DMS153 (cell line): ENCODE data around the gene CHDH.
A peak's percentile ranks its signal among the peaks of the same experiment; 100 is the strongest.

Experiments
- DNase-seq: peaks from one replicate; lab custom pipeline; 2025; lab: John Stamatoyannopoulos, UW

CHDH gene

DNA sequence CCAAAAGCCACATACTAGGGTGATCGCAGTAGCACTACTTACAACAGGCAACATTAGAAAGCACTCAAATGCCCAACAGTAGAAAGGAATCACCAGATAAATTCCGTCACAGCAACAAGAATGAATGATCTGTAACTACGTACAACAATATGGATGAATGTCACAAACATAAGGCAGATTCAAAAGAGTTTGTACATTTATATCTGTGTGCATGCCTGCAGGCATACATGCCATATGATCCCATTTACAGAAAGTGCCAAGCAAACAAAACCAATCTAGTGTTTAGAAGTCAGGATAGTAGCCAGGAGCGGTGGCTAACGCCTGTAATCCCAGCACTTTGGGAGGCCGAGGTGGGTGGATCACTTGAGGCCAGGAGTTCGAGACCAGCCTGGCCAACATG is 3.7 kb upstream of the CHDH start:
- DNase-seq: no peak

DNA sequence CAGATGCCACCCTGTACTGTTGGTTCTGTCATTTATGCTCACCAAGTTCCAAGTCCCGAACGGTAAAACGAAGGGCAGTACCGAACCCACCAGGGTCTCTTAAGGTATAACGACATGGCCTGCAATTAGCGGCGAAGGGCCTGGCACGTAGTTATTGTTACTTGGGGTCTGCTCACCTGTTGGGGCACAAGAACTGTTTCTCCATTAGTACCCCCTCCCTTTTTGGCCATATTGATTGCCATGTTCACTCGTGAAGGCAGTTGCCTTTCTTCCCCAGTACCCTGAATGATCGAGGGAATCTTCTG is 584 bp upstream of the CHDH start:
- DNase-seq: no peak

GRCh38 chr3:53845881-53846133 is 412 bp downstream of the CHDH start:
- DNase-seq: no peak

- no peak for DNase-seq
Observed at GRCh38 chr3:53845103-53845880, 927 bp downstream of the CHDH start.

DNA sequence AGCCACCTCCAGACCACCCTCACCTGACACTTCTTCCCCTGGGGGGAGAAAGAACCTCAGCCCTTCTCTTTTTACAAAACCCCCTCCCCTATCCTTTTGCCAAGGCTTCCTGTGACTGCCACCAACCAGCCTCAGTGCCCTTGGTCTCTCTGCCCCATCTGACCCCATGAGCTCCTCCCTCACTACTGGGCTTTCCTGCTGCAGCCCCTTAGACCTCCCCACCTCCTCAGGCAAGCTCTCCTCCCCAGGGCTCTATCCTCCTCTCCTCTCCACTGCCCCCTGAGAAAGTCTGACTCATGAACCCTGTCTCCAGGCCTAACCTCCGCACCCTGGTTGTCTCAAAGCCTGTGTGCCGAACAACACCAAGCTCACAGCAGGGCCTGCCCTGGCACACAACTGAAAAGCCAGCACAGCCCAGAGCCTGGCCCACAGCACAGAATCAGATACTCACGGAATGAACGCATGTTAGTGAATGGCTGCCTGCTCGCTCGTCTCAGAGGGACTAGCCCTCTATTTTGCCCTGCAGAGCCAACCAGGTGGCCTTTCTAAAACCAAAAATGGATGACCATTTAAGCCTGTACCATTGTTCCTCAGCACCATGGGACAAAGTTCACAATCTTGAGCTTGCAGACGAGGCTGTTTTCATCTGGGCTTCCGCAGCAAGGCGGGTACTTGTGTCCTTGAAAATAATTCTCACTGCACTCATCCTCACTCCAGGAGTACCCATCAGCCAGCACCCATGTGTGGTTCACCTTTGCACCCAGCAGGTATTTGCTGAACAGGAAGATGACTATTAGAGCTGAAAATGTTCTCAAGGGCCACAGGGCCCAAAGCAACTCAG is 1.7 kb downstream of the CHDH start:
- no peak for DNase-seq

- no peak for DNase-seq
Observed at GRCh38 chr3:53843195-53844177, 2.7 kb downstream of the CHDH start.

GRCh38 chr3:53842436-53843194 is 3.6 kb downstream of the CHDH start:
- peak; percentile 51 for DNase-seq

GRCh38 chr3:53841296-53841695 is 4.9 kb downstream of the CHDH start:
- no peak for DNase-seq

- DNase-seq: no peak
Observed at GRCh38 chr3:53837331-53837730, 8.9 kb downstream of the CHDH start.

DNA sequence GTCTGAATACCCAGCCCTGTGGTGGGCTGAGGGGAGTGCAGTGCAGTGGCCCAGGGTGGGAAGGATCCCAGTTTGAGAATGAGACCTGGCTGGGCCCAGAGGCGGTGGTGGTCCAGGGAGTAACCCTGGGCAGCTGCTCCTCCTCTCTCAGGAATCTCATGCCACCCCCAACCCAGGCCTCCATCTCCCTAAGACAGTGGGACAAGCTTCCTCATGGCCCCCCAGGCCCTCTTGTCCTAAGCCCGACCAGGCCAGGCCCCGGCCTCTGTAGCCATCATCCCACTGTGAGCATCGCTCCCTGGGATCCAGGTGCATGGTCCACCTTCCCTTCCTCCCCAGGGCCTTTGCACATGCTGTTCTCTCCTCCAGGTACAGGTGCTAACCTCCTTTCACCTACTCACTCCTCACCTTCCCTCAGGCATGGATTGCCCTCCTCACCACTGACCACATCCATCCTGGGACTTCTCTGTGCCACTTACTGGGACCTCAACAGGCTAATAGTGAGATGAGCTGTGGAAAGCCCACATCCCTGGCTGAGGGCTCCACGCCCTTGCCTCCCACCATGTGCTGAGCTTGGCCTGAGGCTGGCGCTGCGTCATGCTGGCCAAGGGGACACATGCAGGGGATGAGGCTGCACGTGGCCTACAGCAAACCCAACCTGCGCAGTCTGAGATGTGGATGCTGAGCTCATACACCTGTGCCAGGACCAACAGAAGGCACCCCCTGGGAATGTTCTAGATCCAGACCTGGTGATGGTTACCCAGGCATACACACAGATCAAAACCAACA is 9.9 kb downstream of the CHDH start:
- no peak for DNase-seq

DNA sequence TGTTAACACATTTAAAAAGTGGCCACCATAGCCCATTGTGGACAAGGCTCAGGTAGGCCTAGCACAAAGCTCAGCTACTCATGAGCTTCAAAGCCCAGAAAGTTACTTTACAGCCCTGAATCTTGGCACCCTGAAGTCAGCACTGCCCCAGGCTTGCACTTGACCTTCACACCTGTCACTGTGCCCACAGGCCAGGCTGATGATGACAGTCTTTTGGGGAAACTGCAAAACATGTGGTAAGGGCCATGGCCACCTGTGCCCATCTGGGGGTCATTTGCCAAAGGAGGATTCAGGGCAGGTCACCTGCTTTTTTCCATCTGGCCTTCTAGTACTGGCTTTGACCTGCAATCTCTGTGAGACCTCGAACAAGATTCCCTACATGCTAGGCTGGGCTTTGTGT is 11.0 kb downstream of the CHDH start:
- DNase-seq: no peak

- DNase-seq: no peak
Observed at GRCh38 chr3:53834429-53835095, 11.7 kb downstream of the CHDH start.

DNA sequence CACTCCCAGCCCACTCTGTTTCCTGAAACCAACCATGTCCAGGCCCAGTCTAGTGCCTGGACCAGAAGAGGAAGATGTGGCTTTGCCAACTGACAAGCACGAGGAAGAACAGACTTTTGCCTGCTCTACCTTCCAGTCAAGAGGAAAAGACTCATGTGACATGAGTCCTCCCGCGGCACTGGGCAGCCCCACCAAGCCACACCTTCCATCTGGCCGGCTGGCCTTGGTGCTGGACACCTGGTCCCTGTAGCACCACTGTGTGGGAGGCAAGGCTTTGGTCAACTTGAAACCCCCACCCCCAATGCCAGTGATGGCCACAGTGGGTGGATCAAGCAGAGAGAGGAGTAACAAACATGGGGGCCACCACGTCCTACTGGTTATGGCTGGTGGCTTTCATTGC is 12.5 kb downstream of the CHDH start:
- no peak for DNase-seq

GRCh38 chr3:53833053-53833645 is 13.1 kb downstream of the CHDH start:
- no peak for DNase-seq

- DNase-seq: no peak
Observed at GRCh38 chr3:53830944-53831343, 15.3 kb downstream of the CHDH start.

GRCh38 chr3:53829605-53830004 is 16.6 kb downstream of the CHDH start:
- no peak for DNase-seq

DNA sequence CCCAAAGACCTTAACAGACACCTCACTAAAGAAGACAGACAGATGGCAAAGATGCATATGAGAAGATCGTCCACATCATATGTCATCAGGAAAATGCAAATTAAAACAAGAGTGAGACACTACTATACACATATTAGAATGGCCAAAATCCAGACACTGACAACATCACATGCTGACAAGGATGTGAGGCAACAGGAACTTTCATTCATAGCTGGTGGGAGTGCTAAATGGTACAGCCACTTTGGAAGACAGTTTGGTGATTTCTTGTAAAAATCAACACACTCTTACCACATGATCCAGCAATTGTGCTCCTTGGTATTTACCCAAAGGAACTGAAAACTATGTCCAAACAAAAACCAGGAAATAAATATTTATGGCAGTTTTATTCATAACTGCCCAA is 17.6 kb downstream of the CHDH start:
- DNase-seq: no peak

GRCh38 chr3:53826048-53826447 is 20.2 kb downstream of the CHDH start:
- no peak for DNase-seq

GRCh38 chr3:53824795-53825194 is 21.4 kb downstream of the CHDH start:
- no peak for DNase-seq
